HG03460 (cell line): ENCODE results near the gene TENM4.

Source experiments
- ATAC-seq: cut with Tn5 transposase; IDR thresholded peaks from one replicate; pipeline ENCODE4 v1.9.1; 2021; ENCODE audit not compliant: unreplicated experiment

The TENM4 gene

GRCh38 chr11:79392161-79392560 lies 48.7 kb downstream of the TENM4 start:
- no peak for ATAC-seq

GRCh38 chr11:79390923-79391322 lies 49.9 kb downstream of the TENM4 start:
- no peak for ATAC-seq

GRCh38 chr11:79390477-79390876 lies 50.4 kb downstream of the TENM4 start:
- no peak for ATAC-seq

- no peak for ATAC-seq
These were observed 52.6 kb downstream of the TENM4 start for GRCh38 chr11:79388201-79388600.

- ATAC-seq: no peak
These were observed 57.0 kb downstream of the TENM4 start for GRCh38 chr11:79383874-79384273.

GRCh38 chr11:79382301-79383050 lies 58.4 kb downstream of the TENM4 start:
- ATAC-seq: no peak

GRCh38 chr11:79381036-79381435 lies 59.8 kb downstream of the TENM4 start:
- ATAC-seq: no peak

GRCh38 chr11:79377406-79377805 lies 63.4 kb downstream of the TENM4 start:
- ATAC-seq: no peak

- ATAC-seq: no peak
These were observed 64.8 kb downstream of the TENM4 start for GRCh38 chr11:79375818-79376550.

GRCh38 chr11:79374727-79375126 lies 66.1 kb downstream of the TENM4 start:
- ATAC-seq: no peak

- no peak for ATAC-seq
These were observed 69.1 kb downstream of the TENM4 start for GRCh38 chr11:79371724-79372123.

- ATAC-seq: no peak
These were observed 69.7 kb downstream of the TENM4 start for GRCh38 chr11:79371152-79371551.

- no peak for ATAC-seq
These were observed 71.8 kb downstream of the TENM4 start for GRCh38 chr11:79369055-79369454.

GRCh38 chr11:79367844-79368243 lies 73.0 kb downstream of the TENM4 start:
- ATAC-seq: no peak

GRCh38 chr11:79366218-79366617 lies 74.6 kb downstream of the TENM4 start:
- no peak for ATAC-seq

GRCh38 chr11:79363861-79364378 lies 76.9 kb downstream of the TENM4 start:
- no peak for ATAC-seq

- ATAC-seq: no peak
These were observed 77.6 kb downstream of the TENM4 start for GRCh38 chr11:79363256-79363655.

- ATAC-seq: no peak
These were observed 78.0 kb downstream of the TENM4 start for GRCh38 chr11:79362821-79363220.

- no peak for ATAC-seq
These were observed 78.5 kb downstream of the TENM4 start for GRCh38 chr11:79362206-79362757.

- no peak for ATAC-seq
These were observed 82.6 kb downstream of the TENM4 start for GRCh38 chr11:79358258-79358657.

GRCh38 chr11:79353706-79354105 lies 87.1 kb downstream of the TENM4 start:
- ATAC-seq: no peak

GRCh38 chr11:79352349-79352703 lies 88.5 kb downstream of the TENM4 start:
- ATAC-seq: no peak
